ENCODE results near the gene ULK4. TPM values are rescaled to one million over a fixed set of nuclear protein-coding genes. Genes with fewer than 3 reads are reported as not detected.

Gene ULK4
- total and polyA plus RNA-seq, 9 donors = 2.4 to 58.7 (median 7.3) TPM

DNA sequence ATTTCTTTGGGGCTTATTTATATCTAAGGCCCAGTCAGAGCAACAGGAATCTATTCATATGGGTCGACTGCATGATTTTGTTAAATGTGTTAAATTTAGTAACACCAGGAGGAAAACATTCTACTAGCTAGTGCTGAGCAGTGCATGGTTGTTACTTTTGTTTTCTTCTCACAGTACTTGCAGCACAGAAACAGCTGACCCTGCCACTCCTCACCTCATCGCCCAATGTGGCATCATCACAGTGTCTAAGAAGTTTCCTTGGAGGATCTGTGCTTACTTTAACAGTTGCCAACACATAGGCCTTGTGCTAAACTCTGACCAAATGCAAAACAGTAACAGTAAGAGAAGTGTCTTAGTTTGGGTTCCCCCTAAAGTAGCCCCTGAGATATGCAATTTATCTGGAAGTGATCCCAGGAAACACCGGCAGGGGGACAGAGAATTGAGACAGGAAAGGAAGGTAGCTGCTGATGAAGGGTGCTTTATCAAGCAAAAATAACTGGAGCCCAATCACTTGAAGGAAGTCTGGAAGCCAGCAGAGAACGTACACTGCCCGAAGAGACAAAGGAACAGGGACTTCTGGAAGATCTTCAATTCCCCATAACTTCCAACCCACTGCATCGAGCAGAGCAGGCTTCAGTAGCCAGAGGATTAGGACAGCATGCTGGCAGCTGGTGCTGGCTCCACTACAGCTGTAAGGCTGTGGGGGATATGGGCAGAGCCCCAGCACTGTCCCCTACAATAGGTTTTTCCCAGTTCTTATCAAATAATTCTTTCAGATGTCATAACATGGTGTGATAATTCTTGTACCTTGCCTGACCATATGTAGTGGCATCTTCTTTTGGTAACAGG is 36.0 kb upstream of the ULK4 start:
- H3K27ac ChIP-seq = no peak overlapping the region

DNA sequence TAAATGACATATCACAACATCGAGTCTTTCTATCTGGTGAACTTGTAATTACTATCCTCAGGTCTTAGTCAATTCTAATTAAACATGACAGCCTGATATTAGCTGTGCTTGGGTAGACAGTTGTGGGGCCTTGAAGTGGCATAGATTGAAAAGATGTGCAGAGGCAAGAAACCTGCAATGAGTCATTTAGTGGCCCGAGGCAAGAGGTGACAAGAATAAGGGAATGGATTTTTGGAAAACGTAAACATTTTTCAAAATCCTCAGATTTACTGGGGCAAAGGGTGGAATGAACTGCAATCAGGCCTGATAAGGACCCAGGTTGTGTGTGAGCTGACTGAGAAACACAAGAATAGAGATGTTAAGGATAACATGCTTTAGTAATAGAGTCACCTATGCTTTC is 29.5 kb upstream of the ULK4 start:
- DNase-seq = no peak
- H3K9me3 ChIP-seq = no peaks in the 10 kb centered on the region
- TF ChIP-seq POLR2A (IDR thresholded peaks at IDR 0.05) (no peak), EP300 (IDR thresholded peaks at IDR 0.05) (no peak)
- TF ChIP-seq, protein P1, sequence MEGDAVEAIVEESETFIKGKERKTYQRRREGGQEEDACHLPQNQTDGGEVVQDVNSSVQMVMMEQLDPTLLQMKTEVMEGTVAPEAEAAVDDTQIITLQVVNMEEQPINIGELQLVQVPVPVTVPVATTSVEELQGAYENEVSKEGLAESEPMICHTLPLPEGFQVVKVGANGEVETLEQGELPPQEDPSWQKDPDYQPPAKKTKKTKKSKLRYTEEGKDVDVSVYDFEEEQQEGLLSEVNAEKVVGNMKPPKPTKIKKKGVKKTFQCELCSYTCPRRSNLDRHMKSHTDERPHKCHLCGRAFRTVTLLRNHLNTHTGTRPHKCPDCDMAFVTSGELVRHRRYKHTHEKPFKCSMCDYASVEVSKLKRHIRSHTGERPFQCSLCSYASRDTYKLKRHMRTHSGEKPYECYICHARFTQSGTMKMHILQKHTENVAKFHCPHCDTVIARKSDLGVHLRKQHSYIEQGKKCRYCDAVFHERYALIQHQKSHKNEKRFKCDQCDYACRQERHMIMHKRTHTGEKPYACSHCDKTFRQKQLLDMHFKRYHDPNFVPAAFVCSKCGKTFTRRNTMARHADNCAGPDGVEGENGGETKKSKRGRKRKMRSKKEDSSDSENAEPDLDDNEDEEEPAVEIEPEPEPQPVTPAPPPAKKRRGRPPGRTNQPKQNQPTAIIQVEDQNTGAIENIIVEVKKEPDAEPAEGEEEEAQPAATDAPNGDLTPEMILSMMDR (IDR thresholded peaks at IDR 0.05) = no peak
- 74 to 84% (median 76%) methylated on average over 3 of the region's 3 CpGs for WGBS, 3 donors
- H3K27ac ChIP-seq = no peak overlapping the region
- no peaks in the 10 kb centered on the region for H3K4me1 ChIP-seq (ENCODE audit: insufficient read depth)
- no peaks in the 10 kb centered on the region for H3K36me3 ChIP-seq
- H3K4me3 ChIP-seq = no peak overlapping the region
- H3K27me3 ChIP-seq = no peaks in the 10 kb centered on the region
- intact Hi-C loops (cut with DNase I) = no loop called here

More for the DNA sequence above, 36.0 kb upstream of the ULK4 start:
- intact Hi-C loops (cut with DNase I) = no loop called here
- H3K4me1 ChIP-seq (ENCODE audit: insufficient read depth) = peaks cover 6% of the 10 kb centered on the region
- TF ChIP-seq, protein P1 (IDR thresholded peaks at IDR 0.05) = no peak
- TF ChIP-seq POLR2A (IDR thresholded peaks at IDR 0.05) (no peak), EP300 (IDR thresholded peaks at IDR 0.05) (no peak)
- no peak for DNase-seq
- H3K4me3 ChIP-seq = no peak overlapping the region
- H3K27me3 ChIP-seq = no peaks in the 10 kb centered on the region
- no peaks in the 10 kb centered on the region for H3K36me3 ChIP-seq
- H3K9me3 ChIP-seq = no peaks in the 10 kb centered on the region
- WGBS, 3 donors = 15 to 19% (median 18%) methylated on average over 6 of the region's 6 CpGs

DNA sequence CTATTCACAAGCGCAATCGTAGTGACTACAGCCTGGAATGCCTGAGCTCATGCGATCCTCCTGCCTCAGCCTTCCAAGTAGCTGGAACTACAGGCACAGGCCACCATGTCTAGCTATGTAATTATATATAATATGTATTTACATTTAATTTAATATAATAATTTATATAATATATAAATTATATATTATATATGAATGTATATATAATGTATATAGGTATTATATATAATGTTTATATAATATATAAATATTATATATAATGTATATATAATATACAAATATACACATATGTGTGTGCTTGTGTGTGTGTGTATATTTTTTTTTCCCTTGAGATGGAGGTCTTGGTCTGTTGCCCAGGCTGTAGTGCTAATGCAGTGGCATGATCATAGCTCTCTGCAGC is 27.6 kb upstream of the ULK4 start:
- no peaks in the 10 kb centered on the region for H3K9me3 ChIP-seq
- no peaks in the 10 kb centered on the region for H3K27me3 ChIP-seq
- intact Hi-C loops (cut with DNase I) = no loop called here
- no peak overlapping the region for H3K4me3 ChIP-seq
- H3K36me3 ChIP-seq = no peaks in the 10 kb centered on the region
- WGBS, 3 donors = 92 to 97% (median 96%) methylated on average over 3 of the region's 3 CpGs
- no peak overlapping the region for H3K27ac ChIP-seq
- DNase-seq = no peak
- TF ChIP-seq, protein P1 (IDR thresholded peaks at IDR 0.05) = no peak
- TF ChIP-seq POLR2A (IDR thresholded peaks at IDR 0.05) (no peak), EP300 (IDR thresholded peaks at IDR 0.05) (no peak)
- H3K4me1 ChIP-seq (ENCODE audit: insufficient read depth) = no peaks in the 10 kb centered on the region

DNA sequence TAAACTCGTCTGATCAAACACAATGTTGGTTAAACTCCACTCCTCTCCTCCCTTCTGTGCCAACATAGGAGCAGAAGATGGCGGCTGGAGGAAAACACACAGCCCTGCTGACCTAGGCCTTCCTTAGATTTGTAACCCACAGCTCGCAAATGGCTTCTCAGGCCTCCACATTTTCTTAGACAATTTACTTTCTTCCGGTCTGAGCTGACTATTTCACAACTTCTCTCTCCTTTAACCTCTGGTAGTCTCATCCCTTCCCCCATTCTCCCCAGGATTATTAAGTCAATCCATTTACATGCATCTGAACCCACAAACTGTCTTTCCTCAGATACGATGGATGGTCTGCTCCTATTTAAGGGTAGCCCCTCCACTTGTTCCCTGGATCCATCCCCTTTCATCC is 25.7 kb upstream of the ULK4 start:
- Histone ChIP-seq H3K4me1 (ENCODE audit: insufficient read depth) (no peaks in the 10 kb centered on the region), H3K9me3 (no peaks in the 10 kb centered on the region), H3K36me3 (no peaks in the 10 kb centered on the region), H3K27ac (no peak overlapping the region), H3K4me3 (no peak overlapping the region), H3K27me3 (no peaks in the 10 kb centered on the region)
- no peak for TF ChIP-seq POLR2A (IDR thresholded peaks at IDR 0.05)
- TF ChIP-seq, protein P1 (IDR thresholded peaks at IDR 0.05) = no peak
- TF ChIP-seq EP300 (IDR thresholded peaks at IDR 0.05) = no peak
- WGBS, 3 donors = 90 to 93% (median 90%) methylated on average over 5 of the region's 5 CpGs
- no peak for DNase-seq
- intact Hi-C loops (cut with DNase I) = no loop called here

Data from ovary (tissue), 9 donors.